ENCODE measurements around the gene EEF2K.
"Not testable (repeated sequence)": the region's sequence is repeated elsewhere in the genome, so short reads cannot be mapped to it uniquely, and the experiment has no call there.

EEF2K gene

GRCh38 chr16:22297114-22297870 lies 91.2 kb downstream of the EEF2K start, which contains the start of gene POLR3E:
TSS of gene POLR3E (plus strand) at chr16:22297409. CDS start at chr16:22302969, 5,560 bp downstream.
- peak; percentile 100 for DNase-seq

DNA sequence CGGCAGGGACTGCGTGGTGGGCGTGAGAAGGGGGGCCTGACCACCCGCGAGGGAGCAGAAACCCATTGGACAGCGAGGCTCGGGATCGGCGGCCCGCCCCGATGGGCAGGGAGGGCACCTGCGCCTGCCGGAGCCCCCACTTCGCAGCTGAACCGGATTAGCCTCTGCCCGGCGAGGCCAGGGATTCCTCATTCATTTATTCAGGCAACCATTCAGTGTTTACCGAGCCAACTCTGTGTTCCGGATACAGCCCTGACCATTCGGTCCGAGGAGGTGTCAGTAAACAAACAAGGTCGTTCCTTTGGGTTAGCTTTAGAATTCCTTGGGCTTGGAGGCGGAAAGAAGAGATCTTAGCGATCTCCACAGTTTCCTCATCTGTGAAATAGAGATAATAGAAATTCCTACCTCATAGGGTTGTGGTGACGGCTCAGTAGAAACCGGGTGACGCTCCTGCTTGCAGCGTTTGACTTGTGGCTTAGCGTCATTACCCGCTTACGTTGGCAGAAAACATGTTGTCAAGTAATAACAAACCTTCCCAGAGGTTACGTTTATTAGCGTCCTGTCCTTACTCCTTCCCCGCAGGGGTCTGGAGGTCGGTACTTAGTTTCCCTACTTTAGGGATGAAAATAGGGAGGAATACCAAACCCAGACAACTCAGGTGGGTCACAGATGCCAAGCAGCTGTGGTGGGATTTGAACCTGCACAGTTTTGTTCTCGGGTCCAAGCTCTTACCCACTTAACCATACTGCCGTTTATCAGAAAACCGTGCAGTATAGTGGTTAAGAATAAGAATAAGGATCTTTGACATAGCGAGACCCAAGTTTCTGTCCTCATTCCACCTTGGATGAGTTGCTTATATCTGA lies 92.0 kb downstream of the EEF2K start:
- DNase-seq = peak; percentile 79 to 84

GRCh38 chr16:22299036-22299435 lies 93.0 kb downstream of the EEF2K start:
- DNase-seq = no peak

- DNase-seq = peak; percentile 53 to 63
These were observed 94.5 kb downstream of the EEF2K start for GRCh38 chr16:22300427-22301071.

GRCh38 chr16:22301423-22301822 lies 95.3 kb downstream of the EEF2K start:
- DNase-seq = not testable (repeated sequence)

DNA sequence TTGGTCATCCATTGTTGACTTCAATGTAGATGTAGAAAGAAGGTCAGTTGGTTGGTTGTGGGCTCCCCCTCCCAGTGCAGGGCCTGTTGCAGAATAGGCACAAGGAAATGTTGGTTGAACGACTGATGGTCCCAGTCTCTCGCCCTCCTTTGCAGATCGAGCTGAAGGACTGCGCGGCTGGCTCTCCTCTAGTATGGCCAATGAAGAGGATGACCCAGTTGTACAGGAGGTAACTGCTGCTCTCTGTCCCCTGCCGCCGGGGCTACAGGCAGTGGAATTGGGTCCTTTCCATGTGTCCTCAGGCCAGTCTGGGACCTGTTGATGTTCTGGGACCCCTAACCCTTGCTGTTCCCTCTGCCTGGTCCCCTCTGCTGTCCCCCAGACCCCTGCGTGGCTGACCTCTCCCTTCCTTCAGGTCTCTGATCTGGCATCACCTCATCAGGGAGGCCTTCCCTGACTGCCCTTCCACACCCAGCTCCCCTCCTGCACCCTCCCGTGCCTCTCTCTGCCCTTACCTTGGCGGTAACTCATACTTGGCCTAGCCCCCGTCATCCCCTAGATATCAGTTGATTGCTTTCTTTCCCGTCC lies 96.8 kb downstream of the EEF2K start:
- no peak for DNase-seq

- no peak for DNase-seq
These were observed 98.3 kb downstream of the EEF2K start for GRCh38 chr16:22304411-22304810.

GRCh38 chr16:22306788-22307187 lies 100.7 kb downstream of the EEF2K start:
- no peak for DNase-seq

GRCh38 chr16:22307838-22308237 lies 101.8 kb downstream of the EEF2K start:
- no peak for DNase-seq

- DNase-seq = no peak
These were observed 102.9 kb downstream of the EEF2K start for GRCh38 chr16:22308824-22309520.

- DNase-seq = no peak
These were observed 105.4 kb downstream of the EEF2K start for GRCh38 chr16:22311520-22311919.

- DNase-seq = no peak
These were observed 107.1 kb downstream of the EEF2K start for GRCh38 chr16:22312897-22313781.

- DNase-seq = no peak
These were observed 107.9 kb downstream of the EEF2K start for GRCh38 chr16:22313876-22314470.

DNA sequence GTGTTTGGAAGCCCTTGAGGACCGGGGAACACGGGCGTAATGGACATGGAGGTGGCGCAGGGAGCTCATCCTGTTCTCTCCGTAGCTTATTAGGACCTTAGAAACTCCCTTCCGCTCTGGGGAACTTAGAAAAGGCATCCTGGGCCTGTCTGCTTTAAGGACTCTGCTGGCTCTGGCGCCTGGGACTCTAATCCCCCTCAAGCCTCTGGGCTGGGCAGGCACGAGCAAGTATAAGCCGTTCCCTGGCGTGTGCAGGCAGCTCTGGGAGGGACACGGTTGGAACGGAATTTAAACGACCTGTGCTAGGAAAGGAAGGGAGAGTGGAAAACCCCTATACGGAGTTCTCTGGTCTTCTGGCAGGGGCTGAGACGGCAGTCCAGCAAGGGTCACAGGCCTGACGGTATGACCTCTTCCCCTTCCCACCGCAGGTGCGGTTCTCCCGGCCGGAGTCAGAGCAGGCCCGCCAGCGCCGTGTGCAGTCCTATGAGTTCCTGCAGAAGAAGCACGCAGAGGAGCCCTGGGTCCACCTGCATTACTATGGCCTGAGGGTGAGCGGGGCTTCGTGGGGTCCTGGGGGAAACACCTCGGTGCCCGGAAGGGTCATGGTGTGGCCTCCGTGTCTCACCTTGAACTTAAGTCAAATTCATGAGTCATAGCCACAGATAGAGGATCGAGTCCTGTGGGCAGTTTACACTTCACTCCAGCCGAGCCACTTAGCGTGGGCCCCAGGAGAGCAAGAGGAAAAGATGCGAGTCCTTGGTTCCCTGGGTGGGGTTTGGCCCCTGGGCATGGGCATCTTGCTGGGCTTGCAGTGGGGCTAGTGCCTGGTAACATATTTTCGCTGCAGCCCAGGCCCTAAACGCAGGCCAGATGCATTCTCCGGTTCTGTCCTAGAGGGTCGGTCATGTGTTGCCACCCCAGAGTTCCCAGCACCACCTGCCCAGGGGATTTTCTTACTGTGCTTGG lies 108.9 kb downstream of the EEF2K start:
- no peak for DNase-seq

DNA sequence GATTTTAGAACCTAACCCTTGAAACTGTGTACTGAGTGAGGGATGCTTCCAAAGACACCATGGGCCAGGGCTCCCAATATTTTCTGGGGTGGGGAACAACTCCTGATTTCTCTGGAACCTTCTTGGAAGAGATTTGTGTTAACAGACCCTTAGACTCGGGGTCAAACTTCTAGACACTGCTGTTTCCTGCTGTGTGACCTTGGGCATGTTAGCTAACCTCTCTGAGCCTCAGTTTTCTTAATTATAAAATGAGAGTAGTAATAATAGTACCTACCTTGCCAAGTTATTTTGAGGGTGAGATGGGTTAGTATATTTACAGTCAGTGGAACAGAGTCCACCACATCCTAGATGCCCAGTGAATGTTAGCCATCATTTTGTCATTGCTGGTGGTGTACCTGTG lies 109.9 kb downstream of the EEF2K start:
- DNase-seq = no peak

DNA sequence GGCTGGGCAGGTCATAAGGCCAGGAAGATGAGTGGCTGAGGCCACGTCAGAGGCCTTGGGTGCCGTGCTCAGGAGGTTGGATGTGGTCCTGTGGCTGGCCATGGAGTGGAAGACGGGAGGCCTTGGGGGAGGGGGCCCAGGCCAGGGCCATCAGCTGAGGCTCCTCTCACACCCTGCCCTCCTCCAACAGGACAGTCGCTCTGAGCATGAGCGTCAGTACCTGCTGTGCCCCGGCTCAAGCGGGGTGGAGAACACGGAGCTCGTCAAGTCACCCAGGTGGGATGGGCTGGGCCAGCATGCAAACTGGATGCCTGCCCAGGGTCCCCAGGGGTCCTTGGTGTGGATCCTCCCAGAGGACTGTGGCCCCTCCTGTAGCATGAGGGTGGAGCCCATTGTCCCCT lies 110.3 kb downstream of the EEF2K start:
- no peak for DNase-seq

DNA sequence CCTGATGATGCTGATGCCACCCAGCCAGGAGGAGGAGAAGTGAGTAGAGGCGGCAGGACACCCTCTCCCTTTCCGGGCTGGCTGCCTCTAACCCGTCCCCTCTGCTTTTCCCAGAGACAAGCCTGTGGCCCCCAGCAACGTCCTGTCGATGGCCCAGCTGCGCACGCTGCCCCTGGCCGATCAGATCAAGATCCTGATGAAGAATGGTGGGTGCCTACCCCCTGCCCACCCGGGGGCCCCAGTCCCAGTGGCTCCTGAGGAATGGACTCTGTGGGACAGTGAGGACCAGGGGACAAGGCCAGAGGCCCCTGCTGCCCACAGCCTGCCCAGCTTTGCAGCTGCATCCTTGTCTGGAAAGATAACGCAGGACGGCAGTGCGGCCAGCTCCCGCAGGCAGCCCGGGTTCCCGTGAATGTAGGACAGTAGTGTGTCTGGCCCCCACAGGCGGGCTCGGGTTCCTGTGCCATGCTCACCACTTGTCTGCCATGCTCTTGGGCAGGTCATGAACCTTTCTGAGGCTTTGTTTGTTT lies 111.0 kb downstream of the EEF2K start:
- DNase-seq = no peak

DNA sequence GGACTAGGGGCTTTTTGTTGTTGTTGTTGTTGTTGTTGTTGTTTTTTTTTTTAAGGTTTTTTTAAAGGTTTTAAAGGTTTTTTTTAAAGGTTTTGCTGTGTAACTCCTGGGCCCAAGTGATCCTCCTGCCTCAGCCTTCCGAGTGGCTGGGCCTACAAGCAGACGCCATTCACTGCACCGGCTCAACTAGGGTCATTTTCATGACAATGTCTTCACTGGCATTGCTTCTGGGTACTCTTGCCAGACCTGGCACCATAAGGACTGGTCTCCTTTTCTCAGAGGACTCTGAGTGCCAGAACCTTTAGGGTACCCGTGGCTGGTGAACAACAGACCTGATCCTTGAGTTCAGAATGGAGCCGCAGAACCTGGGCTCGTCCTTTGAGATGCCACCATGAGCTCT lies 111.5 kb downstream of the EEF2K start:
- no peak for DNase-seq

- DNase-seq = peak; percentile 75 to 76
These were observed 112.7 kb downstream of the EEF2K start for GRCh38 chr16:22318690-22319358.
